Progenitor cell of endocrine pancreas (in vitro differentiated cells): ENCODE data around the gene NELFA. TPM values are rescaled to one million over a fixed set of nuclear protein-coding genes. Genes with fewer than 3 reads are reported as not detected.
"Not testable (repeated sequence)": the region's sequence is repeated elsewhere in the genome, so short reads cannot be mapped to it uniquely, and the experiment has no call there.

Experiments
- DNase-seq: peaks from one replicate; pipeline ENCODE4 v3.0.0; 2021; ENCODE audit warnings: low spot score; ENCODE audit not compliant: unreplicated experiment
- H3K27ac Mint-ChIP-seq: 2 replicates; pipeline ENCODE4 v1.8.0; 2021; ENCODE audit warnings: mild to moderate bottlenecking, moderate library complexity, mixed read lengths
- H3K27me3 Mint-ChIP-seq: 2 replicates; pipeline ENCODE4 v1.8.0; 2021; ENCODE audit warnings: mixed read lengths
- H3K36me3 Mint-ChIP-seq: 2 replicates; pipeline ENCODE4 v1.8.0; 2022; ENCODE audit warnings: mixed read lengths; ENCODE audit not compliant: insufficient read depth
- H3K4me1 Mint-ChIP-seq: 2 replicates; pipeline ENCODE4 v1.8.0; 2021; ENCODE audit warnings: low read depth, mixed read lengths
- H3K4me3 Mint-ChIP-seq: 2 replicates; pipeline ENCODE4 v1.8.0; 2021; ENCODE audit warnings: low read depth, mild to moderate bottlenecking, moderate library complexity, mixed read lengths
- H3K9me3 Mint-ChIP-seq: 2 replicates; pipeline ENCODE4 v1.8.0; 2021; ENCODE audit warnings: low read depth, mixed read lengths
- total RNA-seq: library from RNA; stranded (reverse); gene quantifications from 2 replicates; pipeline ENCODE4 v1.2.1, GENCODE V29; 2021
- TF ChIP-seq, protein P1 (sequence below): fragments of 200-600 bp; sonication (generic); IDR thresholded peaks from one replicate; pipeline ENCODE4 v1.5.0; 2021; ENCODE audit warnings: antibody characterized with exemption, mild to moderate bottlenecking; ENCODE audit not compliant: unreplicated experiment

NELFA gene
- total RNA-seq, 1 donor from 2014 or later = 52.5 TPM

DNA sequence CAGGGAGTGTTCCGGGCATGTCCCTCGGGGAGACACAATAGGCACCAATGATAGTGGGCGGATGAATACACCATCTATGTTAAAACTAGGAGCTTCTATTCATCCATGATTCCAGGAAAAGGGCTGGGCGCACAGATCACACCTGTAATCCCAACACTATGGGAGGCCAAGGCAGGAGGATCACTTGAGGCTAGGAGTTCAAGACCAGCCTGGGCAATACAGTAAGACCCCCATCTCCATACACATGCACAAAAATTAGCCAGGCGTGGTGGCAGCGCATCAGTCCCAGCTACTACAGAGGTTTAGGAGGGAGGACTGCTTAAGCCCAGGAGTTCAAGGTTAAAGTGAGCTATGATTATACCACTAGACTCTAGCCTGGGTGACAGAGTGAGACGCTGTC is 2.4 kb downstream of the NELFA start:
- Mint-ChIP-seq H3K27me3 (no peaks in the 10 kb centered on the region), H3K4me1 (peaks cover 11% of the 10 kb centered on the region), H3K4me3 (peak overlapping the region; percentile 92), H3K9me3 (no peaks in the 10 kb centered on the region), H3K27ac (no peak overlapping the region), H3K36me3 (peaks cover 22% of the 10 kb centered on the region)
- TF ChIP-seq, protein P1, sequence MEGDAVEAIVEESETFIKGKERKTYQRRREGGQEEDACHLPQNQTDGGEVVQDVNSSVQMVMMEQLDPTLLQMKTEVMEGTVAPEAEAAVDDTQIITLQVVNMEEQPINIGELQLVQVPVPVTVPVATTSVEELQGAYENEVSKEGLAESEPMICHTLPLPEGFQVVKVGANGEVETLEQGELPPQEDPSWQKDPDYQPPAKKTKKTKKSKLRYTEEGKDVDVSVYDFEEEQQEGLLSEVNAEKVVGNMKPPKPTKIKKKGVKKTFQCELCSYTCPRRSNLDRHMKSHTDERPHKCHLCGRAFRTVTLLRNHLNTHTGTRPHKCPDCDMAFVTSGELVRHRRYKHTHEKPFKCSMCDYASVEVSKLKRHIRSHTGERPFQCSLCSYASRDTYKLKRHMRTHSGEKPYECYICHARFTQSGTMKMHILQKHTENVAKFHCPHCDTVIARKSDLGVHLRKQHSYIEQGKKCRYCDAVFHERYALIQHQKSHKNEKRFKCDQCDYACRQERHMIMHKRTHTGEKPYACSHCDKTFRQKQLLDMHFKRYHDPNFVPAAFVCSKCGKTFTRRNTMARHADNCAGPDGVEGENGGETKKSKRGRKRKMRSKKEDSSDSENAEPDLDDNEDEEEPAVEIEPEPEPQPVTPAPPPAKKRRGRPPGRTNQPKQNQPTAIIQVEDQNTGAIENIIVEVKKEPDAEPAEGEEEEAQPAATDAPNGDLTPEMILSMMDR = no peak
- DNase-seq = no peak

DNA sequence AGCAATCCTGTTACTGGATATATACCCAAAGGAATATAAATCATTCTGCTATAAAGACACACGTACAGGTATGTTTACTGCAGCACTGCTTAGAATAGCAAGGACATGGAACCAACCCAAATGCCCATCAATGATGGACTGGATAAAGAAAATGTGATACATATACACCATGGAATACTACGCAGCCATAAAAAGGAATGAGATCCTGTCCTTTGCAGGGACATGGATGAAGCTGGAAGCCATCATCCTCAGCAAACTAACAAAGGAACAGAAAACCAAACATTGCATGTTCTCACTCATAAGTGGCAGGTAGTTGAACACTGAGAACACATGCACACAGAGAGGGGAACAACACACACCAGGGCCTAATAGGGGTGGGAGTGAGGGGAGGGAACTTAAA is 5.4 kb downstream of the NELFA start:
- H3K4me3 Mint-ChIP-seq, H3K27me3 Mint-ChIP-seq, DNase-seq, H3K27ac Mint-ChIP-seq: not testable (repeated sequence)
- peaks cover 12% of the 10 kb centered on the region for H3K4me1 Mint-ChIP-seq
- H3K9me3 Mint-ChIP-seq = peaks cover 25% of the 10 kb centered on the region
- peaks cover 50% of the 10 kb centered on the region for H3K36me3 Mint-ChIP-seq

DNA sequence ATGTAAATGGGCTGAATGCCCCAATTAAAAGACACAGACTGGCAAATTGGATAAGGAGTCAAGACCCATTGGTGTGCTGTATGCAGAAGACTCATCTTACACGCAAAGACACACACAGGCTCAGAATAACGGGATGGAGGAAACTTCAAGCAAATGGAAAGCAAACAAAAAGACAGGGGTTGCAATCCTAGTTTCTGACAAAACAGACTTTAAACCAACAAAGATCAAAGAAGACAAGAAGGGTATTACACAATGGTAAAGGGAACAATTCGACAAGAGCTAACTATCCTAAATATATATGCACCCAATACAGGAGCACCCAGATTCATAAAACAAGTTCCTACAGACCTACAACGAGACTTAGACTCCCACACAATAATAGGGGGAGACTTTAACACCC is 9.5 kb downstream of the NELFA start:
- peaks cover 70% of the 10 kb centered on the region for H3K36me3 Mint-ChIP-seq
- not testable (repeated sequence) for H3K4me3 Mint-ChIP-seq, DNase-seq, H3K27me3 Mint-ChIP-seq, H3K27ac Mint-ChIP-seq, H3K4me1 Mint-ChIP-seq
- peaks cover 31% of the 10 kb centered on the region for H3K9me3 Mint-ChIP-seq

DNA sequence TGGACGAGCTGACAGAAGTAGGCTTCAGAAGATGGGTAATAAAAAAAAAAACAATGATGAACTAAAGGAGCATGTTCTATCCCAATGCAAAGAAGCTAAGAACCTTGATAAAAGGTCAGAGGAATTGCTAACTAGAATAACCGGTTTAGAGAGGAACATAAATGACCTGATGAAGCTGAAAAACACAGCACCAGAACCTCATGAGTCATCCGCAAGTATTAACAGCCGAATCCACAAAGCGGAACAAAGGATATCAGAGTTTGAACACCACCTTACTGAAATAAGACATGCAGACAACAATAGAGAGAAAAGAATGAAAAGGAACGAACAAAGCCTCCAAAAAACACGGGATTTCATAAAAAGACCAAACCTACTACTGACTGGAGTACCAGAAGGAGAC is 10.5 kb downstream of the NELFA start:
- TF ChIP-seq, protein P1 = no peak
- peaks cover 69% of the 10 kb centered on the region for H3K36me3 Mint-ChIP-seq
- H3K27me3 Mint-ChIP-seq = no peaks in the 10 kb centered on the region
- peak overlapping the region; percentile 73 for H3K27ac Mint-ChIP-seq
- peaks cover 8% of the 10 kb centered on the region for H3K4me1 Mint-ChIP-seq
- peaks cover 31% of the 10 kb centered on the region for H3K9me3 Mint-ChIP-seq
- no peak overlapping the region for H3K4me3 Mint-ChIP-seq
- DNase-seq = no peak

DNA sequence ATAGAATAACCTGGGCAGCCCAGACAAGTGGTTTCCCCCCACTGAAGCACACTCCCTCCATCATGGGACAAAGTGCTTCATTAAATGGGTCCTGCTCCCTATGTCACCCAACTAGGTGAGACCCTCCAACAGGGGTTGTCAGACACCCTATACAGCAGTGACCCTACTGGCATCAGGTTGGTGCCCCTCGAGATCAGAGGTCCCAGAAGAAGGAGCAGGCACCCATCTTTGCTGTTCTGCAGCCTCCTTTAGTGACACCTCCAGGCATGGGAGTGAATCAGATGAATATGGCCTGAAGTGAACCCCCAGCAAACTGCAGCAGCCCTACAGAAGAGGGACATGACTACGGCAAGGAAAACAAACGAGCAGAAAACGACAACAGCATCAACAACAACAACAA is 11.1 kb downstream of the NELFA start:
- H3K9me3 Mint-ChIP-seq = peaks cover 31% of the 10 kb centered on the region
- TF ChIP-seq, protein P1 = no peak
- no peaks in the 10 kb centered on the region for H3K27me3 Mint-ChIP-seq
- H3K36me3 Mint-ChIP-seq = peaks cover 64% of the 10 kb centered on the region
- H3K4me3 Mint-ChIP-seq = no peak overlapping the region
- peaks cover 8% of the 10 kb centered on the region for H3K4me1 Mint-ChIP-seq
- DNase-seq = no peak
- H3K27ac Mint-ChIP-seq = peak overlapping the region; percentile 26

DNA sequence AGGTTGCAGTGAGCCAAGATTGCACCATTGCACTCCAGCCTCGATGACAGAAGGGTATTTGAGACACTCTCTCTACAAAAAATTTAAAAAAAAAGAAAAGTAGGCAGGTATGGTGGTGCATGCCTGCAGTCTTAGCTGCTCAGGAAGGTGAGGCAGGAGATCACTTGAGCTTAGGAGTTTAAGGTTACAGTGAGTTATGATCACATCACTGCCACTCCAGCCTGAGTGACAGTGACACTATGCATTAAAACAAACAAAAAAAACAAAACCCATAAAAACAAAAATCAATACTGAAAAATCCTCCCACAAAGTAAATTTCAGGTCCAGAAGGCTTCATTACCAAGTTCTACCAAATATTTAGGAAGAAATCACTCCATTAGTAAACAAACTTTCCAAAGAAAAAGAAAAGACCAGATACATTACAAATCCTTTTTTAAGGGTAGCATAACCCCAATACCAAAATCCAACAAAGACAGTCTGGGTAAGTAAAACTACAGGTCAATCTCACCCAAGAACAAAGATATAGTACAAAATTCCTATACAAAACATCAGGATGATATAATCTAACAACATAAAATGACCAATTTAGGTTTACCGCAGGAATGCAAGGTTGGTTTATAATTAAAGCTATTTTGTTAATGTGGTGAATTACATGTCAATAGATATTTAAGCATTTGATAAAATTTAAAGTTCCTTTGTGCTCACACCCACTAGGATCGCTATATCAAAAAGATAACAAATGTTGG is 11.7 kb downstream of the NELFA start:
- Mint-ChIP-seq H3K9me3 (peaks cover 31% of the 10 kb centered on the region), H3K4me3 (no peak overlapping the region), H3K27ac (no peak overlapping the region), H3K4me1 (peaks cover 8% of the 10 kb centered on the region), H3K27me3 (no peaks in the 10 kb centered on the region), H3K36me3 (peaks cover 57% of the 10 kb centered on the region)
- no peak for DNase-seq
- TF ChIP-seq, protein P1 = no peak
